ENCODE data around the gene SFSWAP. TPM values are rescaled to one million over a fixed set of nuclear protein-coding genes. Genes with fewer than 3 reads are reported as not detected.

The SFSWAP gene
- total RNA-seq, 1 experiment from 2014 or later: 68.8 TPM

DNA sequence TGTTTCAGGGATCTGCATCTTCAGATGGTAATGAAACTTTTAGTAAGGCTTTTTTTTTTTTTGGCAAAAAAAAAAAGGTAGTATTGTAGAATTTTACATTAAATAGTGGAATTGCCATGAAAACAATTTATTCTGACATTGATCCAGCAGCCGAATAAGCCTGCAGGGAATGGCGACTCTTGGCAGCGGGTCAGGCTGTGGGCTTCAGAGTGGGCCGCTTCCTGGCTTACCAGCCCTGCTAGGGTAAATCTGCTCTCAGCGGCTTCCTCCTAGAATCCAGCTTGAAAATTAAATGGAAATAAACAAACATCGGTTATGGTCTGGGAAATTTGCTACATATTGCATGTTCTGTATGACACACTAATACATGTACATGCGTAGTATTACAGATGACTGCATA is 34.8 kb downstream of the SFSWAP start:
- BruUV-seq (replicated peaks): no TSS peak
- POLR2A ChIA-PET: no interaction called here
- intact Hi-C loops (cut with micrococcal nuclease): no loop called here
- CTCF ChIA-PET: interaction anchor here (0.6 kb wide), 1 partner anchor 900 kb away, joined by 4 read pairs; no protein-coding TSS in a partner anchor
- no peak overlapping the region for H3K4me3 Mint-ChIP-seq (ENCODE audit: unreplicated experiment)
- H3K36me3 Mint-ChIP-seq (ENCODE audit: insufficient read depth, unreplicated experiment): peaks cover 87% of the 10 kb centered on the region
- H3K27ac Mint-ChIP-seq (ENCODE audit: low read depth, unreplicated experiment): no peak overlapping the region
- no peaks in the 10 kb centered on the region for H3K27me3 Mint-ChIP-seq (ENCODE audit: insufficient read depth, unreplicated experiment)
- no peak for DNase-seq (ENCODE audit: unreplicated experiment)
- peaks cover 7% of the 10 kb centered on the region for H3K9me3 Mint-ChIP-seq (ENCODE audit: unreplicated experiment)
- no peaks in the 10 kb centered on the region for H3K4me1 Mint-ChIP-seq (ENCODE audit: insufficient read depth, unreplicated experiment)
- TF ChIP-seq, protein P1, sequence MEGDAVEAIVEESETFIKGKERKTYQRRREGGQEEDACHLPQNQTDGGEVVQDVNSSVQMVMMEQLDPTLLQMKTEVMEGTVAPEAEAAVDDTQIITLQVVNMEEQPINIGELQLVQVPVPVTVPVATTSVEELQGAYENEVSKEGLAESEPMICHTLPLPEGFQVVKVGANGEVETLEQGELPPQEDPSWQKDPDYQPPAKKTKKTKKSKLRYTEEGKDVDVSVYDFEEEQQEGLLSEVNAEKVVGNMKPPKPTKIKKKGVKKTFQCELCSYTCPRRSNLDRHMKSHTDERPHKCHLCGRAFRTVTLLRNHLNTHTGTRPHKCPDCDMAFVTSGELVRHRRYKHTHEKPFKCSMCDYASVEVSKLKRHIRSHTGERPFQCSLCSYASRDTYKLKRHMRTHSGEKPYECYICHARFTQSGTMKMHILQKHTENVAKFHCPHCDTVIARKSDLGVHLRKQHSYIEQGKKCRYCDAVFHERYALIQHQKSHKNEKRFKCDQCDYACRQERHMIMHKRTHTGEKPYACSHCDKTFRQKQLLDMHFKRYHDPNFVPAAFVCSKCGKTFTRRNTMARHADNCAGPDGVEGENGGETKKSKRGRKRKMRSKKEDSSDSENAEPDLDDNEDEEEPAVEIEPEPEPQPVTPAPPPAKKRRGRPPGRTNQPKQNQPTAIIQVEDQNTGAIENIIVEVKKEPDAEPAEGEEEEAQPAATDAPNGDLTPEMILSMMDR (IDR thresholded peaks at IDR 0.05; ENCODE audit: unreplicated experiment): no peak

DNA sequence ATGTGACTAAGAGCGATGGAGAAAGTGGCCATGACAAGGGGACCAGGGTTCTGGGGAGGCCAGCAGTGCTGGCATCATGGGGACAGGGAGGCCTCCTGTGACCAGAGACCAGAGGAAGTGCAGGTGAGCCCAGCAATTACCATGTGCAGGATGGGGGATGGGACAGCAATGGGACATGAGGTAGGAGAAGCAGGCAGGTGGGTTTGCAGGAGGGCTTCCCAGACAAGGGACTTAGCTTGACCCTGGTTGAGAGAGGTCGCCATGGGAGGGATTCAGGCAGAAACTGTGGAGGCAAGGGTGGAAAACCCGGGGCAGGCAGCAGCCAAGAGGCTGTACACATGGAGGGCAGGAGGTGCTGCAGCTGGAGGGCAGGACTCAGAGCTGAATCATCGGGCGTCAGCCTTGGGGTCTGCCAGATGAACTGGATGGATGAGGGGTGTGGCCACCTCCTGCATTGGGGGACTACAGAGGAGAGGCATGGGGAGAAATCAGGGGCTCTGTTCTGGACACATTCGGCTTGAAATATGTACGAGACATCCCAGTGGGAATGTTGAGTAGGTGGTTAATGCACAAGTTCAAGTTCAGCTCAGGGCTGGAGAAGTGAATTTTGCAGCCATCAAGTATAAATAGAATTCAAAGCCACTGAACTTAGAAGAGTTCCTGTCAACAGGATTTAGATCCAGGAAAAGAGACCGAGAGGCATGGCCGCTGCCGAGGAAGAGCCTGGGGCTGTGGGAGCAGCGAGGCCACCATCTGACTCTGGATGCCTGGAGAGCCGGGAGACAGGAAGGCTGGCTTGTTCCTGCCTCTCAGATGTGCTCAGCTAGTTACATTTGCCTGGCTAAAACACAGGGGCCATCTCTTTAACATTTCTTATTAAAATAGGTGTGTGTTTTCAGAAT is 36.6 kb downstream of the SFSWAP start:
- H3K27ac Mint-ChIP-seq (ENCODE audit: low read depth, unreplicated experiment): peak overlapping the region; percentile 33
- no peaks in the 10 kb centered on the region for H3K4me1 Mint-ChIP-seq (ENCODE audit: insufficient read depth, unreplicated experiment)
- ChIA-PET CTCF (interaction anchor here (0.5 to 0.7 kb wide), 3 partner anchors 18 to 830 kb away, joined by 3 read pairs; no protein-coding TSS in a partner anchor), POLR2A (interaction anchor here (0.9 kb wide), 1 partner anchor 10 kb away, joined by 4 read pairs; no protein-coding TSS in a partner anchor)
- H3K27me3 Mint-ChIP-seq (ENCODE audit: insufficient read depth, unreplicated experiment): no peaks in the 10 kb centered on the region
- H3K9me3 Mint-ChIP-seq (ENCODE audit: unreplicated experiment): peaks cover 5% of the 10 kb centered on the region
- TF ChIP-seq, protein P1 (IDR thresholded peaks at IDR 0.05; ENCODE audit: unreplicated experiment): no peak
- no peak for DNase-seq (ENCODE audit: unreplicated experiment)
- intact Hi-C loops (cut with micrococcal nuclease): no loop called here
- H3K4me3 Mint-ChIP-seq (ENCODE audit: unreplicated experiment): no peak overlapping the region
- no TSS peak for BruUV-seq (replicated peaks)
- peaks cover 82% of the 10 kb centered on the region for H3K36me3 Mint-ChIP-seq (ENCODE audit: insufficient read depth, unreplicated experiment)

GRCh38 chr12:131749618-131750315 is 38.9 kb downstream of the SFSWAP start:
- Mint-ChIP-seq H3K4me3 (ENCODE audit: unreplicated experiment) (no peak overlapping the region), H3K27ac (ENCODE audit: low read depth, unreplicated experiment) (no peak overlapping the region), H3K4me1 (ENCODE audit: insufficient read depth, unreplicated experiment) (no peaks in the 10 kb centered on the region), H3K36me3 (ENCODE audit: insufficient read depth, unreplicated experiment) (peaks cover 79% of the 10 kb centered on the region), H3K27me3 (ENCODE audit: insufficient read depth, unreplicated experiment) (no peaks in the 10 kb centered on the region), H3K9me3 (ENCODE audit: unreplicated experiment) (no peaks in the 10 kb centered on the region)
- ChIA-PET POLR2A (interaction anchor here (1.1 to 1.5 kb wide), 2 partner anchors 13 to 14 kb away, joined by 3 to 4 read pairs; no protein-coding TSS in a partner anchor), CTCF (interaction anchor here (0.5 to 1.1 kb wide), 3 partner anchors 9 to 730 kb away, joined by 3 to 5 read pairs (median 3); no protein-coding TSS in a partner anchor)
- TF ChIP-seq, protein P1 (IDR thresholded peaks at IDR 0.05; ENCODE audit: unreplicated experiment): no peak
- no peak for DNase-seq (ENCODE audit: unreplicated experiment)
- BruUV-seq (replicated peaks): no TSS peak
- intact Hi-C loops (cut with micrococcal nuclease): no loop called here

GRCh38 chr12:131751335-131751734 is 40.4 kb downstream of the SFSWAP start:
- ChIA-PET CTCF (interaction anchor here (0.6 to 1.4 kb wide), 2 partner anchors 9 to 297 kb away, joined by 3 read pairs; no protein-coding TSS in a partner anchor), POLR2A (no interaction called here)
- no peak for DNase-seq (ENCODE audit: unreplicated experiment)
- no peak overlapping the region for H3K27ac Mint-ChIP-seq (ENCODE audit: low read depth, unreplicated experiment)
- no peaks in the 10 kb centered on the region for H3K9me3 Mint-ChIP-seq (ENCODE audit: unreplicated experiment)
- peaks cover 82% of the 10 kb centered on the region for H3K36me3 Mint-ChIP-seq (ENCODE audit: insufficient read depth, unreplicated experiment)
- intact Hi-C loops (cut with micrococcal nuclease): no loop called here
- BruUV-seq (replicated peaks): no TSS peak
- H3K4me1 Mint-ChIP-seq (ENCODE audit: insufficient read depth, unreplicated experiment): no peaks in the 10 kb centered on the region
- no peaks in the 10 kb centered on the region for H3K27me3 Mint-ChIP-seq (ENCODE audit: insufficient read depth, unreplicated experiment)
- TF ChIP-seq, protein P1 (IDR thresholded peaks at IDR 0.05; ENCODE audit: unreplicated experiment): no peak
- no peak overlapping the region for H3K4me3 Mint-ChIP-seq (ENCODE audit: unreplicated experiment)

Measured in MCF 10A (cell line).